DMS 273 treated with DMSO at 0.1 percent for 48 hours (cell line): ENCODE data around the gene POM121.
"Not testable (repeated sequence)": the region's sequence is repeated elsewhere in the genome, so short reads cannot be mapped to it uniquely, and the experiment has no call there.

Experiments
- DNase-seq: peaks from one replicate; lab custom pipeline; 2025; lab: John Stamatoyannopoulos, UW

Gene POM121

GRCh38 chr7:72924733-72925545, at the start of gene POM121:
TSS of gene POM121 (plus strand) at chr7:72925095. CDS start at chr7:72925122, 27 bp downstream.
- peak; percentile 80 for DNase-seq

- DNase-seq: peak; percentile 81
These were observed 45.7 kb upstream of the POM121 start for GRCh38 chr7:72879079-72879736.

- not testable (repeated sequence) for DNase-seq
These were observed 45.1 kb upstream of the POM121 start for GRCh38 chr7:72879737-72880215.

- DNase-seq: not testable (repeated sequence)
These were observed 33.1 kb upstream of the POM121 start for GRCh38 chr7:72891750-72892149.

GRCh38 chr7:72904740-72905139, 20.2 kb upstream of the POM121 start:
- DNase-seq: not testable (repeated sequence)

- DNase-seq: not testable (repeated sequence)
These were observed 16.5 kb upstream of the POM121 start for GRCh38 chr7:72908422-72908821.

- DNase-seq: not testable (repeated sequence)
These were observed 13.5 kb upstream of the POM121 start for GRCh38 chr7:72911395-72911794.

- not testable (repeated sequence) for DNase-seq
These were observed 11.1 kb upstream of the POM121 start for GRCh38 chr7:72913750-72914149.

- not testable (repeated sequence) for DNase-seq
These were observed 10.0 kb upstream of the POM121 start for GRCh38 chr7:72914756-72915525.

GRCh38 chr7:72919256-72919775, 5.6 kb upstream of the POM121 start:
- DNase-seq: no peak

GRCh38 chr7:72924386-72924732, 536 bp upstream of the POM121 start:
- no peak for DNase-seq

- DNase-seq: no peak
These were observed 738 bp downstream of the POM121 start for GRCh38 chr7:72925546-72926120.

- DNase-seq: not testable (repeated sequence)
These were observed 2.9 kb downstream of the POM121 start for GRCh38 chr7:72927791-72928190.

GRCh38 chr7:72928216-72928615, 3.3 kb downstream of the POM121 start:
- not testable (repeated sequence) for DNase-seq

- not testable (repeated sequence) for DNase-seq
These were observed 17.3 kb downstream of the POM121 start for GRCh38 chr7:72942022-72942705.

- DNase-seq: not testable (repeated sequence)
These were observed 18.1 kb downstream of the POM121 start for GRCh38 chr7:72942956-72943355.

GRCh38 chr7:72944937-72945336, 20.0 kb downstream of the POM121 start:
- DNase-seq: not testable (repeated sequence)

GRCh38 chr7:72945597-72945996, 20.7 kb downstream of the POM121 start:
- DNase-seq: not testable (repeated sequence)

- not testable (repeated sequence) for DNase-seq
These were observed 21.3 kb downstream of the POM121 start for GRCh38 chr7:72946130-72946745.

GRCh38 chr7:72948714-72949113, 23.8 kb downstream of the POM121 start:
- DNase-seq: not testable (repeated sequence)

GRCh38 chr7:72949276-72949675, 24.4 kb downstream of the POM121 start:
- not testable (repeated sequence) for DNase-seq
